HT-29 (cell line): ENCODE data around the gene IFIT3. TPM values are rescaled to one million over a fixed set of nuclear protein-coding genes. Genes with fewer than 3 reads are reported as not detected.

Source experiments
- DNase-seq: peaks from one replicate; pipeline ENCODE4 v3.0.0-alpha.2; 2015; ENCODE audit warnings: low spot score
- total RNA-seq: library from RNA; depleted of rRNA; stranded (reverse); fragments of >200 nt; shearing (Covaris generic); gene quantifications from 2 replicates; pipeline ENCODE4 v1.2.3, GENCODE V29; 2014

The IFIT3 gene
- total RNA-seq, 1 experiment from 2014 or later = 6.1 TPM

- no peak for DNase-seq
Observed at GRCh38 chr10:89357975-89358374, 30.2 kb downstream of the IFIT3 start.

DNA sequence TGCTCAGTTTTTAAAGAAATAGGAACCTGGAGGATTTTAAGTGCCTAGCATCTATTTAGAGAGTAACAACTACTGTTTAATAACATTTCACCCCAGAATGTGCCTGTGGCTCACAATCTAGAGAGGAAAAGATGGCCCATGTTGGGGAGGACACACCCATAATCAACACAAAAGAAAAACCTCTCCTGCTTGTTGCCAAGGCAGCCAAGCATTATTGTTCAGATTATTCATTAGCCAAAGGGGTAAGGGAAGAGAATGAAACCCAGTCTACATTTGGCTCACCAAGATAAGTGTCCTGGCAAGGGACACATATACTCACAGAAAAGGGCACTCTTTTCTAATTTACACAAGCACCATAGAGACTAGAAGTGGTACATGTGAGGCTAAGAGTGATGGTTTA, 32.4 kb downstream of the IFIT3 start:
- DNase-seq = no peak

DNA sequence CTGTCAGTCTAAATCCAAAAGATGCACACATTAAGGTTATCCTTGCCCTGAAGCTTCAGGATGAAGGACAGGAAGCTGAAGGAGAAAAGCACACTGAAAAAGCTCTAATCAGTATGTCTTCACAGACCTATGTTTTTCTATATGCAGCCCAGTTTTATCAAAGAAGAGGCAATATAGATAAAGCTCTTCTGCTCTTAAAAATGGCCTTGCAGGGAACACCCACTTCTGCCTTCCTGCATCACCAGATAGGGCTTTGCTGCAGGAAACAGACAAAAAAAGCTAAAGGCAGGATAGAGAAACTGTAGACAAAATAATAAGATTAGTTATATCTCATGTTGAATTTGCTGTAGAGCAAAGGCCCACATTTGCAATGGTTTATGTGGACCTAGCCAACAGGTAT, 35.1 kb downstream of the IFIT3 start:
- DNase-seq = no peak

DNA sequence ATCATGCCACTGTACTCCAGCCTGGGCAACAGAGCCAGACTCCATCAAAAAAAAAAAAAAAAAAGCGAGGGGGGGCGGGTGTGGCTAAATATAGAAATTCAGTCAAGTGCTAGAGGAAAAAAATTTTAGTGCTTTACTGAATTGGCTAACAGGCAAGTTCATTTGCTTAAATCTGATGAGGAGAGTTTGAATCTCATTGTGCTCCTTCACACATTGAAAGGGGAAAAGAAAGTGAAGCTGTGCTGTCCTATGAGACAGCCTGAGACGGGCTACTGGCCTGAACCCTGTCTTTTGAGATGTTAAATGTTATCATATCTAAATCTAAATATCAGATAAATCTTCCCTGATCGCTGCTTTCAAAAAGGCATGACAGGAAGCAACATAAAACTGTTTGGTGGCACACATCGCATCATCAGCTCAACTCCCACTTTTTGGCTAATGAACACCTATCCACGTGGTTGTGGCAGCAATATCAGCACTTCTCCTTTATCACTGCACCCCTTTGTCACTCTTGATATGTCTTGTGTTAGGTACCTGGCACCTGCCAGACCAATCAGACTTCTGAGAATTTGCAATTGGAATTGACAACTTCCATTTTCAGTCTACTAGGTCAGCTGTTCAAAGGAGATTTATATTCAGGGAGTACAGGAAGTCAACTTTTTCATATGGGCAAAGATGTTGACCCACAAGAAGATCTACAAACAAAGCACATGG, 36.1 kb downstream of the IFIT3 start:
- no peak for DNase-seq

- no peak for DNase-seq
Observed at GRCh38 chr10:89364531-89364930, 36.7 kb downstream of the IFIT3 start.

DNA sequence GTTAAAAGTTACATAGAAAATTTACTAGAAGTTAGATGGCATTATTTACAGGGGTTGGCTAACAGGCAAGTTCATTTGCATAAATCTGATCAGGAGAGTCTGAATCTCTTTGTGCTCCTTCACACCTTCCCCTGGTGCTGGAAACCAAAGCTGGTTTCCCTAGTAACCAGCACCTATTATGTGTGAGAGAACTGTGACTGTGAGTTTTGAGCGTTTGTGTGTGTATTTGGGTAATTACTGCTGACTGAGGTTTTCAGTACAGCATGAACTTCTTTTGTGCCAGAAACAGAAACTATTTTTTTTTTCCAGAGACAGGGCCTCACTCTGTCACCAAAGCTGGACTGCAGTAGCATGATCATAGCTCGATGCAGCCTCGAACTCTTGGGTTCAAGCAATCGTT, 39.7 kb downstream of the IFIT3 start:
- DNase-seq = no peak

- DNase-seq = no peak
Observed at GRCh38 chr10:89368129-89368528, 40.3 kb downstream of the IFIT3 start.

DNA sequence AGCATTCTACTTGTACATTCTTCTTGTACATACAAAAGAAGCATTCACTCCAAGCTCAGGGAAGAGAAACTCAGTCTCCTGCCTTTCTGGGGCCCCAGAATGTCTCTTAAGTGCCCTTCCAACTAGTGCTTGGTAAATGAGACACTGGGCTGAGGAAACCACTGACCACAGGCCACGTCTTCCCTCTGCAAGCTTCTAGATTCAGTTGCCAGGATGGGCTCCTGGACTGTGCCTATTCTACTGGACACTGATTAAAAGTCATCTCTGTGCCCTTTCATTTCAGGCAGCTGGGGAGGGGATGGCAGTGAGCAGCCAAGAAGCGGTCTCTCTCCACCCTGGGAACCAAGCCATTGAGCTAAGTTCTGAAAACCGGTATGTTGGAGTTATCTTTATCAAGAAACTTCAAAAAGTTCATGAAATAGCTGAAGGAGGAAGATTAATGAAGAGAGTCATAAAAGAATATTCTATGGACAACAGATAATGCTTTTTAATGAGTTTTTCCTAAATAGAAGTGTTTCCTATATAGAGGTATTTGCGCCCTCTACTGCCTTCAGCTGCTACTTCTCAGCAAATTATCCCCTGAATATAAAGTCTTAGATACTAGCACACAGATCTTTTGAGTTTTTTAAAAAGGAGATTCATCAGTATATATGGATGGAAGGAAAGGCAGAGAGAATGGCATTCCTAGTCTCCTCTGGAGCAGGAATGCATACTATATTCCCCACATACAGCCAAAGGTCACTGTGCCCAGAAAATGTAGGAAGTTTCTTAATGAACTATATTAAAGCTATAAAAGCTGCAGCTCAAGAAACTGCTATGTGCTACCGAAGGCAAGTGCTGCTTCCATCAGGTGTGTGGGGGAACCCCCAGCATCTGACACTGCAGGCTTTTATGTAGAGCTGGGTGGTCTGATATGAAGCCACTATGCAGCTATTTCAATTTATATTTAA, 41.6 kb downstream of the IFIT3 start:
- DNase-seq = peak; percentile 61

- DNase-seq = no peak
Observed at GRCh38 chr10:89371079-89371478, 43.3 kb downstream of the IFIT3 start.

DNA sequence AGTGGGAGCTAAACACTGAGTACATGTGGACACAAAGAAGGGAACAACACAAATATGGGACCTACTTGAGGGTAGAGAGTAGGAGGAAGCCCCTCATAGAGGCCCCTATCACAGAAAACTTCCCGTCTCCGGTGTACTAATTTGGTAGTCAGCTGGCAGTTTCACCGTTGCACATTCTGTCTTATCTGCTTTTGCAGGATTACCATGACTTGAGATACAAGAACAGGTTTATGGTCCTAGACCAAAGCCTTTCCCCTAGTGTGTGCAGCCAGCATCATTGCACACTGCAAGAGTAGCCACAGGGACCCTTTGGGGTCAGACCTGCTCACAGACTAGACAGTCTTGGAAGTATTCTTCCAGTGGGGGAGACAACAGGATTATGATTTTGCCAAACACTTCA, 44.2 kb downstream of the IFIT3 start:
- DNase-seq = no peak

DNA sequence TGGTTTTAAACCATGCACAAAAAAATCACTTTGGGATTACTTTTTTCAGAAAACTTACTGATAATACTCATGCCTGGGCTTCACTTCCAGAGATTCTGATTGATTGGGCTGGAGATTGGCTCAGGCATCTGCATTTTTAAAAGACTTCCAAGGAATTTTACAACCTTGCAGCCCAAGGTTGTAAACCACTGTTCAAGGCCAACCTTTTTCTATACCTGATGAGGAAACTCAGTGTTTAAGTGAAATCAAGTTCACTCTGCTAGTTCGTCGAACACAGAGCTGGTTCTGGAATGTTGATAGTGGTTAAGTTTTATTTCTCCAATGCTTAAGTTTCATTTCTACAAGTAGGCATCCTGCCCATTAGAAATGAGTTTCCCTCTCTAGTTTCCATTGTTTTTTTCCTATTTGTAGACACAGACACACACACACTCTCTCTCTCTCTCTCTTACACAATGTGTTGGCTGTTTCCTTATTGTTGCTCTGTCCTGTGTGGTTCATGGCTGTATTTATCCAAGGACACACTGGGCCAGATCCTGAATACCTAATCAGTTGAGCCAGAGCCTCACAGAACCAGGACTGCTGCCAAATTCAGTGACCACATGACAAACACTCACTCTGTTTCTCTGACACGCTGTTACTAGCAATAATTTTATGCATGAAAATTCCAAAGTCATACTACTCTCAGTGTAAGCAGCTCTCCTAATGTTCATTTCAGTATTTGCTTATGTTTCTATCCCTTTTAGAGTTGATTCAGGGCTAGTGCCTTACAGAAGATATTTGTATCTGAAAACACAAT, 46.3 kb downstream of the IFIT3 start:
- peak; percentile 68 for DNase-seq

DNA sequence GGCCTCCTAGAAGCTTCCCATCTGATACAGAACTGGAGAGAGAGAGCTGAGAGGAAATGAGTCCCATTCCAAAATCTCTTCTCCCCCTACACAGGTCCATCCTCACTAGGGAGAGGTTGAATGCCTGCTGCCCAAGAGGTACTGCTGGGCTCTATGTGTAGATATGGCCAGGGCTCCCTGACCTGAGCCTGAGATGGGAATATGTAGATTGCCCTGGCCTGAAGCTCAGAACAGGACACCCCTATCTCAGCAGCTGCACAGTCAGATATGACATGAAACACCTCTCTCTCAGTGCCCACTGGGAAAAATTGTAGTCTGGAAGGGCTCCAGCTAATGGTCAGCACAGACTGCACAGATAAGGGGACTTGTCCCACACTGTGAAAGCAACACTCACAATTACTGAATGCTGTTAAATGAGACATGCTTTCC, 46.9 kb downstream of the IFIT3 start:
- DNase-seq = no peak

DNA sequence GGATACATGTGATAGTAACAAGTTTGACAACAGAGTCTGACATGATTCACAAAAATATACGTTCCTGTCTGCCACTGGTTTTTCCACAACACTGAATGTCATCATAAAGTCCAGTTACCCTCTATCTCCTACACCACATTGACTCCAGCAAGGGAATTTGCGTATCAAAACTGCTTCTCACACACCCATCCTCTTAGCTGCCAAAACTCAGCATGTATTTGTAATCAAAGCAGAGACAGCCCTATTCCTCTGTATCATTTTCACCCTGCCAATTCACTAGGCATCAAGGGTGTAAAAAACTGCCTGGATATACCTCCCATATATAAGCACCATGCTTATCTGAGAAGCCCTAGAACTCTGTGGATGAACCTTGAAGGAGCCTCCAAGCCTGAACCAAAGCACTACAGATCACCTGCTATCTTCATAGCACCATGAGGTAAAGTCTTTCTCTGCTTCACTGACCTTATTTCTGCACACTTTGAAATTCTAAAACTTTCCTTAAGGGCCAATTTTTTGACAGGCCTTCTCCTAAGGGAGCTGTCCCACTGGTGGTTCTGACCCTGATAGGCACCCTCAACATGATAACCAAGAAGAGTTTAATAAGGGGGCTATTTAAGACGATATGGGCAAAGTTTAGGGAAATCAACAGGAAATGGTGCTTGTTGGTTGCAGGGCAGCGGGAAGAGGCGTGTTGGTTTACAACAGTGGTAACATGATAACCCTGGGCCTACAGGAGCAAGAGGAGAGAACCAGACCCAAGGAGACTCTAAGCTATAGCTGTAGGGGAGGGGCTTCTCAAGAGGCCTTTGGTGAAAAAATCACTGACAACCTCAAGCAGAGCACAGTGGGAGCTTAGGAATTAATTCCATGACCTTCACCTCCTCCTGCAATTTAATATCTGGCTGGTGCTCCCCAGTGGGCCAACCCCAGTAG, 50.2 kb downstream of the IFIT3 start, which contains the start of gene IFIT1B:
Gene IFIT1B, plus strand, starts transcription at position 352 of the 933 bp plus-strand sequence. Its CDS starts 80 bp downstream, at position 432.
- no peak for DNase-seq

DNA sequence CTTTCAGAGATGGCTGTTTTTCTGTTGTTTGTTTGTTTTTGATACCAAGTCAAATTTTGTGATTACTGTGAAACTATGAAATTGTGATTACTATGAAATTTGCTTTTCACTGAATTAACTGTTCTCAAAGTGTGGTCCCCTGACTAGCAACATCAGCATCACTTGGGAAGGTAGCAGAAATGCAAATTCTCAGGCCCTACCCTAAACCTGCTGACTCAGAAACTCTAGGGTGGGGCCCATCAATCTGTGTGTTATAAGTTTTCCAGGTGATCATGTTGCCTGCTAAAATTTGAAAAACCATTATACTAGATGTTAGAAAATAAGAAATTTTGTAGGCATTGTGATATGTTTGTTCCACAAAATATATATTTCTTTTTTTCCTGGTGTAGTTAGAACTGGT, 51.3 kb downstream of the IFIT3 start:
- DNase-seq = no peak

DNA sequence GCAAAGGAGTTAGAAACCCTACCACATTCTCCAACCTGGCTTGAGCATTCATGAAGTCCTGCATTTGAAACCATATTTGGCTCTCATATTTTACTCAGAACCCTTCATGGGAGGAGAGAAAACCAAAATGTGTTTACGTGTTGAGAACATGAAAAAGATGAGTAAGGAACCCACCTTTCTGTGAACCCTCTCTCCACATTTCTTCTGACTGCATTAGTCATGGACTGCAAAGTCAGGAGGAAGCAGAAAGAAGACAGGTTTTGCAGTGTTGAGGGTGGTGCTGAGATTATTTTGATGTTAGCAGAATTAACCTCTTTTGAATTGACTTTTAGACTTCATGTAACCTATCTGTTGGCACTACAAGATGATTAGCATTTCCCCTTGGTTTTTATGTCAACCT, 55.0 kb downstream of the IFIT3 start:
- no peak for DNase-seq

- no peak for DNase-seq
Observed at GRCh38 chr10:89384474-89385340, 56.9 kb downstream of the IFIT3 start.

GRCh38 chr10:89388806-89389205, 61.0 kb downstream of the IFIT3 start:
- no peak for DNase-seq

DNA sequence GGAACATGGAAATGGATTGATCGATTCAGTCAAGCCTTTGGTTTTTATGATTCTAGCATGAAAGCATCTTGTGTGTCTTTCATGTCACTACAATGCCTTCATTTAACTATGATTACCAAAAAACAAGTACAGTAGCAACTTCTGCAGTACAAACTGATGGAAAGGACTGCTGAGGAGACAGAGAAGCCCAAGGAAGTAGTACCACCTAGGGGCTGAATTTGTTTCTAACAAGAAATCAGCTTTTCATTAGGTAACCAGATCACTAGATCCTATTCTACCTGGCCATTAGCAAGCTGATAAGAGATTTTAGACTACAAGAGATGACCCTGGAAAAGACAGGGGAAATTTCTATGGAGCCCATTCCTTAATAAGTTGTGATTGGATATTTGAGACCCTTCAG, 61.5 kb downstream of the IFIT3 start:
- peak; percentile 61 for DNase-seq
